Fibroblast of mammary gland (primary cell): ENCODE data around the gene CCT7.

Source experiments
- DNase-seq: peaks from one replicate; pipeline ENCODE4 v3.0.0-alpha.2; 2010; ENCODE audit warnings: low read depth
- H3K4me3 ChIP-seq: 2 replicates; pipeline ENCODE4 v1.5.1; 2011; ENCODE audit warnings: low read depth, mild to moderate bottlenecking, low read length, moderate library complexity; ENCODE audit not compliant: control insufficient read depth
- CTCF ChIP-seq: conservative IDR thresholded peaks from 2 replicates; pipeline ENCODE4 v1.5.1; 2011; ENCODE audit warnings: low read depth, low read length, inconsistent platforms; ENCODE audit not compliant: control insufficient read depth, insufficient read depth

The CCT7 gene

GRCh38 chr2:73255007-73255644, 21.0 kb downstream of the CCT7 start:
- no peak for TF ChIP-seq CTCF

GRCh38 chr2:73255907-73256617, 22.0 kb downstream of the CCT7 start:
- no peak overlapping the region for H3K4me3 ChIP-seq
- no peak for TF ChIP-seq CTCF
- no peak for DNase-seq

More at GRCh38 chr2:73255007-73255644, 21.0 kb downstream of the CCT7 start:
- no peak overlapping the region for H3K4me3 ChIP-seq
- no peak for DNase-seq

- no peak for DNase-seq
- no peak overlapping the region for H3K4me3 ChIP-seq
- TF ChIP-seq CTCF = no peak
These were observed 22.5 kb downstream of the CCT7 start for GRCh38 chr2:73256618-73256922.

GRCh38 chr2:73257021-73257420, 22.9 kb downstream of the CCT7 start:
- no peak for DNase-seq
- no peak for TF ChIP-seq CTCF
- no peak overlapping the region for H3K4me3 ChIP-seq

DNA sequence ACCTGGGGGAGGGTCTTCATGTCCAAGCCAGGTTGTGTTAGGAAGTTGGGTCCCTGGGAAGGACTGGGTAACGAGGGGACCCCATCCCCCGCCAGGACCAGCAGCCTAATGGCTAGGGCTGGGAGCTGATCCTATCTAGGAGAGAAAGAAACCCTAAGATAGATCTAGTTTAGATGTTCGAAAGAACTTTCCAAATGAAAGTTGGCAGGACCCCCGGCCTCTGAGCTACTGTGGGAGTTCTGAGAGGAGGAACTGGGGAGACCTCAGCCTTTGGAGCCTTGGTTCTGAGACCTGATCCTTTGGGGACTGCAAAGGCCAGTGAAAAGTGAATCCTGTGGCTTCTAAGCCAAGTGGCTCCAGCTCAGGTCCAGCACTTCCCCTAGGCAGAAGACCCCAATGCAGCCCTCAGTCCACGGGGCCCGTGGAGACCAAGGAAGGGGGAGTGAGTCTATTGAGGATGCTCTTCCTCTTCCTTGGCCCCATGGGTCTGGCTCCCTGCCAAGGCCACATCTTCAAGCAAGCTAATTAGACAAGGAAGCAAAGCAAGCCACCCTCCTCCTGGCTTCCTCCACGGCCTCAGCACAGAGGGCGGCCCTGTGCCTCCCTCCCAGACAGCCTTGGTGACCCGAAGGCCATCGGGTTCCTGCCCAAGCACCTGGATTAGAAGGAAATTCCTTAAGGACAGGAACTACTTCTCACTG, 23.5 kb downstream of the CCT7 start:
- TF ChIP-seq CTCF = no peak
- DNase-seq = no peak
- H3K4me3 ChIP-seq = no peak overlapping the region

- no peak for TF ChIP-seq CTCF
- H3K4me3 ChIP-seq = no peak overlapping the region
- DNase-seq = no peak
These were observed 24.2 kb downstream of the CCT7 start for GRCh38 chr2:73258186-73258912.
